Measurements from ENCODE around the gene OAS2.
"Not testable (repeated sequence)": the region's sequence is repeated elsewhere in the genome, so short reads cannot be mapped to it uniquely, and the experiment has no call there.

OAS2 gene

DNA sequence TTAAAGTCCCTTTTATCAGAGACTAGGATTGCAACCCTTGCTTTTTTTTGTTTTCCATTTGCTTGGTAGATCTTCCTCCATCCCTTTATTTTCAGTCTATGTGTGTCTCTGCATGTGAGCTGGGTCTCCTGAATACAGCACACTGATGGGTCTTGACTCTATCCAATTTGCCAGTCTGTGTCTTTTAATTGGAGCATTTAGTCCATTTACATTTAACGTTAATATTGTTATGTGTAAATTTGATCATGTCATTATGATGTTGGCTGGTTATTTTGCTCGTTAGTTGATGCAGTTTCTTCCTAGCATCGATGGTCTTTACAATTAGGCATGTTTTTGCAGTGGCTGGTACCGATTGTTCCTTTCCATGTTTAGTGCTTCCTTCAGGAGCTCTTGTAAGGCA lies 21.2 kb upstream of the OAS2 start:
- H3K36me3 ChIP-seq (ENCODE audit: control insufficient read depth, insufficient read depth, low read length); H3K9me3 ChIP-seq (ENCODE audit: control insufficient read depth, low read length); H3K4me1 ChIP-seq (ENCODE audit: control insufficient read depth, insufficient read depth, low read length, poor library complexity, severe bottlenecking); H3K4me3 ChIP-seq (ENCODE audit: extremely low read depth, insufficient read depth, low read length, poor library complexity, severe bottlenecking); H3K27ac ChIP-seq (ENCODE audit: low read depth, low read length, severe bottlenecking): not testable (repeated sequence)
- 100% methylated on average over 3 of the region's 4 CpGs; no CpG with 5 or more reads in 1 of the 2 experiments for WGBS, 2 experiments (ENCODE audit: insufficient coverage in 2 of 2)

DNA sequence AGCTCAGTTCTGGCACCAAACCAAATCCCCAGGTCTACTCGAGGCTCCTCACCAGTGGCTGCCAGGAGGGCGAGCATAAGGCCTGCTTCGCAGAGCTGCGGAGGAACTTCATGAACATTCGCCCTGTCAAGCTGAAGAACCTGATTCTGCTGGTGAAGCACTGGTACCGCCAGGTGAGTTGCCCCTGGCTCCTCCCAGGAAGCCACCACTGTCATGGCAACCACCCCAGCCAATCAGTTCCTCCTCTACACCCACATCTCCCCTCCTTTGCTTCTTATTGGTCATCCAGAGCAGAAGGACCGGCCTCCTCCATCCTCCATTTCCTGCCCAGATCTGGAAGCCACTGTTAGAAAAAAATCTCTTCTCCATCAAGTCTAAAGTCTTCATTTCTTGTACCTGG lies 17.2 kb upstream of the OAS2 start:
- H3K4me3 ChIP-seq (ENCODE audit: extremely low read depth, insufficient read depth, low read length, poor library complexity, severe bottlenecking) = no peak overlapping the region
- WGBS, 2 experiments (ENCODE audit: insufficient coverage in 2 of 2) = 78 to 79% methylated on average over 7 of the region's 7 CpGs

DNA sequence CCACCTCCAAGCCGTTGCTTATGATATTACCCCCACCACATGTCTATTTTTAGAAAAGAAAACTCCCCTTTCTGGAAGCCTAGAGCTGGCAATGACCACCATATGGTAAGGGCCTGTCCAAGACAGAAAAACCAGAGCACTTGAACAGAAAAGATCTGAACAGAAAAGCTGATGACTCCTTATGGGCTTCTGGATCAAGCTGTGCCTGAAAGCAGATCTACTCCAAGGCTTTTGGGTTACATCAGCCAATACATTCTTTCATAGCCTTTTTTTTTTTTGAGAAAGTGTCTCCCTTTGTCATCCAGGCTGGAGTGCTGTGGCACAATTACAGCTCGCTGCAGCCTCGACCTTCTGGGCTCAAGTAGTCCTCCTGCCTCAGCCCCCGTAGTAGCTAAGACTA lies 16.8 kb upstream of the OAS2 start:
- H3K9me3 ChIP-seq (ENCODE audit: control insufficient read depth, low read length) = peaks cover 3% of the 10 kb centered on the region
- 75 to 85% methylated on average over 1 to 2 of the region's 4 CpGs for WGBS, 2 experiments (ENCODE audit: insufficient coverage in 2 of 2)
- H3K4me1 ChIP-seq (ENCODE audit: control insufficient read depth, insufficient read depth, low read length, poor library complexity, severe bottlenecking) = no peaks in the 10 kb centered on the region
- H3K27ac ChIP-seq (ENCODE audit: low read depth, low read length, severe bottlenecking) = no peak overlapping the region
- no peaks in the 10 kb centered on the region for H3K36me3 ChIP-seq (ENCODE audit: control insufficient read depth, insufficient read depth, low read length)
- H3K4me3 ChIP-seq (ENCODE audit: extremely low read depth, insufficient read depth, low read length, poor library complexity, severe bottlenecking) = no peak overlapping the region

More for the DNA sequence above, 17.2 kb upstream of the OAS2 start:
- no peaks in the 10 kb centered on the region for H3K4me1 ChIP-seq (ENCODE audit: control insufficient read depth, insufficient read depth, low read length, poor library complexity, severe bottlenecking)
- no peaks in the 10 kb centered on the region for H3K36me3 ChIP-seq (ENCODE audit: control insufficient read depth, insufficient read depth, low read length)
- H3K9me3 ChIP-seq (ENCODE audit: control insufficient read depth, low read length) = peaks cover 3% of the 10 kb centered on the region
- no peak overlapping the region for H3K27ac ChIP-seq (ENCODE audit: low read depth, low read length, severe bottlenecking)

DNA sequence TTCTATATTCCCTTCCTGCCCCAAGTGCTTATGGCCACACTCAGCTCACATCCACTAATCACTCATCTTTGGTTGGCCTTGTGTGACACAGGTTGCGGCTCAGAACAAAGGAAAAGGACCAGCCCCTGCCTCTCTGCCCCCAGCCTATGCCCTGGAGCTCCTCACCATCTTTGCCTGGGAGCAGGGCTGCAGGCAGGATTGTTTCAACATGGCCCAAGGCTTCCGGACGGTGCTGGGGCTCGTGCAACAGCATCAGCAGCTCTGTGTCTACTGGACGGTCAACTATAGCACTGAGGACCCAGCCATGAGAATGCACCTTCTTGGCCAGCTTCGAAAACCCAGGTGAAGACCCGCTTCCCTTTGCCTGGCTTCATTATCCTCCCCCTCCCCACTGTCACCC lies 15.8 kb upstream of the OAS2 start:
- Histone ChIP-seq H3K4me3 (ENCODE audit: extremely low read depth, insufficient read depth, low read length, poor library complexity, severe bottlenecking) (no peak overlapping the region), H3K9me3 (ENCODE audit: control insufficient read depth, low read length) (peaks cover 3% of the 10 kb centered on the region), H3K27ac (ENCODE audit: low read depth, low read length, severe bottlenecking) (no peak overlapping the region), H3K36me3 (ENCODE audit: control insufficient read depth, insufficient read depth, low read length) (no peaks in the 10 kb centered on the region), H3K4me1 (ENCODE audit: control insufficient read depth, insufficient read depth, low read length, poor library complexity, severe bottlenecking) (no peaks in the 10 kb centered on the region)
- 86 to 91% methylated on average over 5 of the region's 7 CpGs for WGBS, 2 experiments (ENCODE audit: insufficient coverage in 2 of 2)

DNA sequence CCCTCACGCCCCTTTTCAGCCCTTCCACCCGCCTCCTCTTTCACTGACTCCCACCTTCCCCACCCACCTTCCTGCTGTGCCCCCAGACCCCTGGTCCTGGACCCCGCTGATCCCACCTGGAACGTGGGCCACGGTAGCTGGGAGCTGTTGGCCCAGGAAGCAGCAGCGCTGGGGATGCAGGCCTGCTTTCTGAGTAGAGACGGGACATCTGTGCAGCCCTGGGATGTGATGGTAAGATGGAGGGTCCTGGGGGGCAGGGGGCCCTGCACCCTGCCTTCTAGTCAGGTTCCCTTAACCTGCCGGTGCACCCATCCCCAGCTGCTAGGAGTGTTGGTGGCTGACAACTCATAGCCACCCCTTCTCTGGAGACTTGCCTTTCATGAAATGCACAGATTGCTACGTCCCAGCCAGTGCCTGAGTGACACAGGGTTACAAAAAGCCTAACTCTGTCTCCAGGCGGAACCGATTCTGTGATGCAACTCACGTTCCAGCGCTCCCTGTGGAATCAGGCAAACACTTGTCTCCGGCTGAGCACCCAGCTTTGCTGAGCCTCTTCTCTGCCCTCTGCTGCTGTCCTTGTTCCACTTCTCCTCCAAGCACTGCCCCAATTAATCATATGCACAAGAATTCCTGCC lies 15.0 kb upstream of the OAS2 start:
- H3K27ac ChIP-seq (ENCODE audit: low read depth, low read length, severe bottlenecking) = no peak overlapping the region
- H3K4me3 ChIP-seq (ENCODE audit: extremely low read depth, insufficient read depth, low read length, poor library complexity, severe bottlenecking) = no peak overlapping the region
- H3K36me3 ChIP-seq (ENCODE audit: control insufficient read depth, insufficient read depth, low read length) = no peaks in the 10 kb centered on the region
- 89 to 91% methylated on average over 11 to 13 of the region's 14 CpGs for WGBS, 2 experiments (ENCODE audit: insufficient coverage in 2 of 2)
- H3K9me3 ChIP-seq (ENCODE audit: control insufficient read depth, low read length) = peaks cover 3% of the 10 kb centered on the region
- H3K4me1 ChIP-seq (ENCODE audit: control insufficient read depth, insufficient read depth, low read length, poor library complexity, severe bottlenecking) = no peaks in the 10 kb centered on the region

DNA sequence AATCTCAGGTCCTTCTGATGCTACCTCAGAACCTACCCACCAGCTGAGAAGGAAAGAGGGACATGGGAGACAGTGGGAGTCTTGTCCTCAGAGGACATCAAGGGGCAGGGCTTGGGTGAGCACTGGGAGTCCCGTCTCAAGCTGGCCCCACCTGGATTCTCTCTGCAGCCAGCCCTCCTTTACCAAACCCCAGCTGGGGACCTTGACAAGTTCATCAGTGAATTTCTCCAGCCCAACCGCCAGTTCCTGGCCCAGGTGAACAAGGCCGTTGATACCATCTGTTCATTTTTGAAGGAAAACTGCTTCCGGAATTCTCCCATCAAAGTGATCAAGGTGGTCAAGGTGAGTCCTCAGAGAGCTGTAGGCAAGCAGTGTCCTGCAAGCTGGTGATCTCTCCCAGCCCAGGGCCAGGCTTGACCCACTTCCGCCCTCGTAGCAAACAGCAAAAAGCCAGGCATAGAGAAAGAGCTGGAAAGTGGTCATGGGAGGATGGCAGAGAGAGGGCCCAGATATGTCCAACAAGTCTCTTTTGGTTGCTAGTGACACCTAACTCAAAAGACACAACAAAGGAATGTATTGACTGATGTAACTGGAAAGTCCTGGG lies 14.2 kb upstream of the OAS2 start:
- Histone ChIP-seq H3K4me3 (ENCODE audit: extremely low read depth, insufficient read depth, low read length, poor library complexity, severe bottlenecking) (no peak overlapping the region), H3K9me3 (ENCODE audit: control insufficient read depth, low read length) (peaks cover 3% of the 10 kb centered on the region), H3K4me1 (ENCODE audit: control insufficient read depth, insufficient read depth, low read length, poor library complexity, severe bottlenecking) (no peaks in the 10 kb centered on the region), H3K27ac (ENCODE audit: low read depth, low read length, severe bottlenecking) (no peak overlapping the region), H3K36me3 (ENCODE audit: control insufficient read depth, insufficient read depth, low read length) (no peaks in the 10 kb centered on the region)
- 86 to 96% methylated on average over 5 of the region's 6 CpGs for WGBS, 2 experiments (ENCODE audit: insufficient coverage in 2 of 2)

DNA sequence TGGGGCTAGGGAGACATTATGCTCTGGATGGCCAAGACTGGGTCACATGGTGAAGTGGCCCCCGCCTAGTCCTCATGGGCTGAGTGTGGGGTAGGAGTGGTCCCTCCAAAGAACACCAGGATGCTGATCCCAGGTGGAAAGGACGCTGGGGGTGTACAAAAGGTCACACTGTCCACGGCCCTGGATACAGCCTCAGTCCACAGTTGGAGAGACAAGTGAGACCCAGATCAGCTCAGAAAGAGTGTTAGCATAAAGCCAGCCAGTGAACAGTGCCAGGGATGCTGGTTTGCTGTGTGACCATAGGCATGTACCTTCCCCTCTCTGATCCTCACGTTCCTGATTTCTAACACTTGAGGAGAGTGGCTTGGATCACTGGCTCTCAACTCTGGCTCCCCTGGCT lies 13.4 kb upstream of the OAS2 start:
- Histone ChIP-seq H3K27ac (ENCODE audit: low read depth, low read length, severe bottlenecking) (no peak overlapping the region), H3K36me3 (ENCODE audit: control insufficient read depth, insufficient read depth, low read length) (no peaks in the 10 kb centered on the region), H3K9me3 (ENCODE audit: control insufficient read depth, low read length) (no peaks in the 10 kb centered on the region), H3K4me3 (ENCODE audit: extremely low read depth, insufficient read depth, low read length, poor library complexity, severe bottlenecking) (no peak overlapping the region), H3K4me1 (ENCODE audit: control insufficient read depth, insufficient read depth, low read length, poor library complexity, severe bottlenecking) (no peaks in the 10 kb centered on the region)
- 87 to 92% methylated on average over 4 of the region's 4 CpGs for WGBS, 2 experiments (ENCODE audit: insufficient coverage in 2 of 2)

DNA sequence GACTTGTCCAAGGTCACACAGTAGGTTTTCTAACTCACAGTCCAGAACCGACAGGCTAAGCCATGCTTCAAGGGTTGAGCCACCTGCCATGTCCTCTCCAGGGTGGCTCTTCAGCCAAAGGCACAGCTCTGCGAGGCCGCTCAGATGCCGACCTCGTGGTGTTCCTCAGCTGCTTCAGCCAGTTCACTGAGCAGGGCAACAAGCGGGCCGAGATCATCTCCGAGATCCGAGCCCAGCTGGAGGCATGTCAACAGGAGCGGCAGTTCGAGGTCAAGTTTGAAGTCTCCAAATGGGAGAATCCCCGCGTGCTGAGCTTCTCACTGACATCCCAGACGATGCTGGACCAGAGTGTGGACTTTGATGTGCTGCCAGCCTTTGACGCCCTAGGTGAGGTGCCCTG lies 12.7 kb upstream of the OAS2 start:
- no peaks in the 10 kb centered on the region for H3K4me1 ChIP-seq (ENCODE audit: control insufficient read depth, insufficient read depth, low read length, poor library complexity, severe bottlenecking)
- no peaks in the 10 kb centered on the region for H3K36me3 ChIP-seq (ENCODE audit: control insufficient read depth, insufficient read depth, low read length)
- no peak overlapping the region for H3K27ac ChIP-seq (ENCODE audit: low read depth, low read length, severe bottlenecking)
- 85 to 90% methylated on average over 15 of the region's 15 CpGs for WGBS, 2 experiments (ENCODE audit: insufficient coverage in 2 of 2)
- no peaks in the 10 kb centered on the region for H3K9me3 ChIP-seq (ENCODE audit: control insufficient read depth, low read length)
- H3K4me3 ChIP-seq (ENCODE audit: extremely low read depth, insufficient read depth, low read length, poor library complexity, severe bottlenecking) = no peak overlapping the region

DNA sequence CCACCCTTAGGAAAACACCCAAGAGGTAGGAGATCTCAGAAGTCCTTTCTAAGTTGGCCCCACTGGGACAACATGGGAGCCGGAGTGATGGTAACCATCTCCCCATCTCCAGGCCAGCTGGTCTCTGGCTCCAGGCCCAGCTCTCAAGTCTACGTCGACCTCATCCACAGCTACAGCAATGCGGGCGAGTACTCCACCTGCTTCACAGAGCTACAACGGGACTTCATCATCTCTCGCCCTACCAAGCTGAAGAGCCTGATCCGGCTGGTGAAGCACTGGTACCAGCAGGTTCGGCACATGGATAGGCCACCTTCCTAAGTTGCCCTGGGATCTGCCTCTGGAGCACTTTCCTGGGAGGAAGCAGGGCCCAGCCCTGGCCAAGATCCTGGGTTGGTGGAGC lies 11.0 kb upstream of the OAS2 start:
- no peaks in the 10 kb centered on the region for H3K4me1 ChIP-seq (ENCODE audit: control insufficient read depth, insufficient read depth, low read length, poor library complexity, severe bottlenecking)
- H3K9me3 ChIP-seq (ENCODE audit: control insufficient read depth, low read length) = no peaks in the 10 kb centered on the region
- no peak overlapping the region for H3K4me3 ChIP-seq (ENCODE audit: extremely low read depth, insufficient read depth, low read length, poor library complexity, severe bottlenecking)
- 91% methylated on average over 9 of the region's 9 CpGs for WGBS, 2 experiments (ENCODE audit: insufficient coverage in 2 of 2)
- no peaks in the 10 kb centered on the region for H3K36me3 ChIP-seq (ENCODE audit: control insufficient read depth, insufficient read depth, low read length)
- no peak overlapping the region for H3K27ac ChIP-seq (ENCODE audit: low read depth, low read length, severe bottlenecking)

DNA sequence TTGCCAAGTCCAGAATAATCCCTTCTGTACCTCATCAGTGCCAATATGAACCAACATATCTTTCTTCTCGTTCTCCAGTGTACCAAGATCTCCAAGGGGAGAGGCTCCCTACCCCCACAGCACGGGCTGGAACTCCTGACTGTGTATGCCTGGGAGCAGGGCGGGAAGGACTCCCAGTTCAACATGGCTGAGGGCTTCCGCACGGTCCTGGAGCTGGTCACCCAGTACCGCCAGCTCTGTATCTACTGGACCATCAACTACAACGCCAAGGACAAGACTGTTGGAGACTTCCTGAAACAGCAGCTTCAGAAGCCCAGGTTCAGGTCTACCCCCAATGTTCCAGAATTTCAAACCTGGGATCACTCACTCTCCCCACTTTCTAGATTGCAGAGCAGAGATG lies 10.5 kb upstream of the OAS2 start:
- Histone ChIP-seq H3K9me3 (ENCODE audit: control insufficient read depth, low read length) (no peaks in the 10 kb centered on the region), H3K36me3 (ENCODE audit: control insufficient read depth, insufficient read depth, low read length) (no peaks in the 10 kb centered on the region), H3K27ac (ENCODE audit: low read depth, low read length, severe bottlenecking) (no peak overlapping the region), H3K4me1 (ENCODE audit: control insufficient read depth, insufficient read depth, low read length, poor library complexity, severe bottlenecking) (no peaks in the 10 kb centered on the region), H3K4me3 (ENCODE audit: extremely low read depth, insufficient read depth, low read length, poor library complexity, severe bottlenecking) (no peak overlapping the region)
- whole genome bisulfite sequencing, 2 experiments (ENCODE audit: insufficient coverage in 2 of 2) = 94 to 97% methylated on average over 6 to 7 of the region's 7 CpGs

DNA sequence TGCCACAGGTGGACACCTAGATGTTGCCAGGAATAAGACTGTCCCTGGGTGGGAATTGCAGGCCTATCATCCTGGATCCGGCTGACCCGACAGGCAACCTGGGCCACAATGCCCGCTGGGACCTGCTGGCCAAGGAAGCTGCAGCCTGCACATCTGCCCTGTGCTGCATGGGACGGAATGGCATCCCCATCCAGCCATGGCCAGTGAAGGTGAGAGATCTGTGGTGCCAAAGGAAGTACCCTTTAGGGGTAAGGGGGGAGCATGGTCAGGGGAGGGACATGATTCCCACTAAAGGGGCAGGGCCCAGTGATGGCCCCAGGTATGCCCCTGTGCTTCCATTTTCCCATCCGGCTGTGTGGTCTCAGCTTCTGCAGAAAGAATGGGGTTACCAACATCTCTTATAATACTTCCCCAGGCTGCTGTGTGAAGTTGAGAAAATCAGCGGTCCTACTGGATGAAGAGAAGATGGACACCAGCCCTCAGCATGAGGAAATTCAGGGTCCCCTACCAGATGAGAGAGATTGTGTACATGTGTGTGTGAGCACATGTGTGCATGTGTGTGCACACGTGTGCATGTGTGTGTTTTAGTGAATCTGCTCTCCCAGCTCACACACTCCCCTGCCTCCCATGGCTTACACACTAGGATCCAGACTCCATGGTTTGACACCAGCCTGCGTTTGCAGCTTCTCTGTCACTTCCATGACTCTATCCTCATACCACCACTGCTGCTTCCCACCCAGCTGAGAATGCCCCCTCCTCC lies 8.6 kb upstream of the OAS2 start:
- Histone ChIP-seq H3K4me1 (ENCODE audit: control insufficient read depth, insufficient read depth, low read length, poor library complexity, severe bottlenecking) (no peaks in the 10 kb centered on the region), H3K36me3 (ENCODE audit: control insufficient read depth, insufficient read depth, low read length) (no peaks in the 10 kb centered on the region), H3K27ac (ENCODE audit: low read depth, low read length, severe bottlenecking) (no peak overlapping the region), H3K9me3 (ENCODE audit: control insufficient read depth, low read length) (no peaks in the 10 kb centered on the region), H3K4me3 (ENCODE audit: extremely low read depth, insufficient read depth, low read length, poor library complexity, severe bottlenecking) (no peak overlapping the region)
- WGBS, 2 experiments (ENCODE audit: insufficient coverage in 2 of 2) = 87 to 93% methylated on average over 5 of the region's 8 CpGs
